ENCODE data around the gene TBX10.
"Not testable (repeated sequence)": the region's sequence is repeated elsewhere in the genome, so short reads cannot be mapped to it uniquely, and the experiment has no call there.

TBX10 gene

GRCh38 chr11:67614730-67615714, 24.5 kb downstream of the TBX10 start:
- peak; percentile 48 for DNase-seq

DNA sequence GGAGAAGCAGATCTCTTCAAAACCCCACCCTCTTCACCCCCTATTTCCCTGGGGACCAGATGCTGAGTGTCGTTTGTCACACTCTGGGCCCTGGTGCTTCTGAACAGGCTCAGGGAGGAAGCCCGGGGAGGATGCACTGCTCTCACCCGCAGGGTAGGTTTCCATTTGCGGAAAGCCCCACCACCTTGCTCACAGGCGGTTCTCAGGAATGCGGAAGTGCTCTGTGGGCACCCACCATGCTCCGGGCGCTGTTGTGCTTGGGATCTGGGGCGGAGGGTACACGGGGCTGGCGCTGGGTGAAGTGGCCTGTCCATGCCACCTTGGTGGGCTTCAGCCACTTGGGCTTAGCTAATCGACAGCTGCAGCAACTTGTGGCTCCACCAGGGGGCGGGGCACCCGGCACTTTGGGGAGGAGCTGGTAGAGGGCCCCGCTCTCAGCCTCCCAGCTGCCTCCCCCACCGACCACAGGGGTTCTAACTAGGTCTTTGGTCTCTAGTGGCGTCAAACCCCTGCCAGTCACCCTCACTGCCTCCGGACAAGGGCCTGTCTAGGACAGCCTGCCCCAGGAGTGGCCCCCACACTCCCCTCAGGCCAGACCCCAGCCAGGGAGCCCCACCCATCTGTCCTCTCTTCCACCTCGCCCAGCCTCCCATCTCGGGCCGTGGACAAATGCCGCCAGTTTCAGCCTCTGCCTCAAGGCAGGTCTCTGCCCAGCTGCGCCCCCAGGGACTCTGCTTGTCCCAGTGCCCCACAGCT, 25.4 kb downstream of the TBX10 start:
- peak; percentile 84 to 87 for DNase-seq

DNA sequence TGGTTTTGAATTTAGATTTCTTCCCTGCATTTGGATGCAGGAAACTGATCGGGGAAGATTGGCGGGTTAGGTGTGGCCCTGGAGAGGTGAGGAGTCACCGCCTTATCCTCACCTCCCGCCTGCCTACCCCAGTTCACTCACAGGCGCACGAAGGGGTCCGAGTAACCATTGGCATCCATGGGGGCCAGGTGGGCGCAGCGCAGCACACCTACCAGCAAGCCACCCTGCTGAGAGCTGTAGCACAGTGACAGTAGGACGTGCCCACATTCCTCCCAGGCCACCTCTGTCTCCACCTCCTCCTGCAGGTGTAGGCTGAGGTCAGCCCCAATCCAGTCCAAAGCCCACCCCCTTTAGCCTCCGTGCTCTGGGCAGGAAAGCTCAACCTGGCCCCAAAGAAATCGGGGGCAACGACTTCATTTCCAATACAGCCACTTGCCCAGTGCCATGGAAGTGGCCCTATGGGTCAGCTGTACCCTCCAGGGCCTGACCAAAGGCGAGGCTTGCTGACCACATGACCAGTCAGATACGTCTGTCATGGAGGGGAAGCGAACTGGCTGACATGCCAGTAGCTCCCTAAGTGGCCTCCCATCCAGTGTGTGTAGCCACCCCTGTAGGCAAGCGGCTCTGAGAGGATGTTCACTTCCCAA, 26.1 kb downstream of the TBX10 start:
- DNase-seq: no peak

DNA sequence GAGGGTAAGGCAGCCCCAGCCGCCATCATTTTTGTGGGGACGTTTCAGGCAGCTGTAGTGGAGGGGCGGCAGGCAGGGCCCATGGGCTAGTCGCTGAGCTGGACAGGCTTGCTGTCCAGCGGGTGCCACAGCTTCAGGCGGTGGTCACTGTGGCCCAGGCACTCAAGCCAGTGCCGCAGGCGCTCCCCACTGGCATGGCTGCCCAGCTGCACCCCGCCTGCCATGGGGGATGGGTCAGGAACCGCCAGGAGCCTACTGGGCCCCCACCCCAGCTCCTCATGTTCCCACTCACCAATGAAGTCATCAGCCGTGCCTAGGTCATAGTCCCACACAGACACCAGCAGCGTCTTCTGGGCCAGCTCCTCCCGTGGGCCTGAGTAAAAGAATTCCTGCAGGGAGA, 26.8 kb downstream of the TBX10 start:
- DNase-seq: no peak

GRCh38 chr11:67611704-67612587, 27.6 kb downstream of the TBX10 start:
- DNase-seq: no peak

DNA sequence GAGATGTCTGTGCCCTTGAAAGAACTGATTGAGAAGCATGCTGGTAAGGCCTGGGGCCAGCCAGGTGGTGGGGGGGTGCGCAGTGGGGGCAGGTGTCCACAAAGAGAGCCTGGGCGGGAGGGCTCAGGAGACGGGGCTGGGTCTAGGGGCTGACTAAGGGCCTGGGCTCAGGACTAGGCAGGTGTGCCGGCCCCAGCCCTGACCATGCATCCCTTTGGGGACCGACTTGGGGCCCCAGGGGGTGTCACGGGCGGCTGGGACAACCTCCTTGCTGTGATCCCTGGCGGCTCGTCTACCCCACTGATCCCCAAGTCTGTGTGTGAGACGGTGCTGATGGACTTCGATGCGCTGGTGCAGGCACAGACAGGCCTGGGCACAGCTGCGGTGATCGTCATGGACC, 28.4 kb downstream of the TBX10 start:
- no peak for DNase-seq

DNA sequence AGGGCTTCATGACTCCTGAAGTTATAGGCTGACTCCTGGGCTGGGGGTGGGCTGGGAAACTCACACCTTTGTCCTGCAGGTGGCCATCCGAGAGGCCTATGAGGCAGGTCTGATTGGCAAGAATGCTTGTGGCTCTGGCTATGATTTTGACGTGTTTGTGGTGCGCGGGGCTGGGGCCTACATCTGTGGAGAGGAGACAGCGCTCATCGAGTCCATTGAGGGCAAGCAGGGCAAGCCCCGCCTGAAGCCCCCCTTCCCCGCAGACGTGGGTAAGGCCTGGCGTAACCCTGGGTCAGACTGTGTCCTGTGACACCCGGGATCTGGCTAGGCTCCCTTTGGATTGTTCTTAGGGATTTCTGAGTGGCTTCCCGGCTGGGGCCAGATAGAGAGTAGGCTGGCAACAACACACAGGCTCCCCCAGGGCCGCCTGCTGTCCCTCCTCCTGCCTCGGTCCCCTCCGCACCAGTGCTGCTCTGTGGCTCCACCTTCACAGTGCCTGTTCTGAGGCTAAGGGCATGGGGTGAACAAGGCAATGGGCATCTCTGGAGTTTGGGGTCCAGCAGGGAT, 29.2 kb downstream of the TBX10 start:
- no peak for DNase-seq

GRCh38 chr11:67609316-67609715, 30.2 kb downstream of the TBX10 start:
- DNase-seq: no peak

DNA sequence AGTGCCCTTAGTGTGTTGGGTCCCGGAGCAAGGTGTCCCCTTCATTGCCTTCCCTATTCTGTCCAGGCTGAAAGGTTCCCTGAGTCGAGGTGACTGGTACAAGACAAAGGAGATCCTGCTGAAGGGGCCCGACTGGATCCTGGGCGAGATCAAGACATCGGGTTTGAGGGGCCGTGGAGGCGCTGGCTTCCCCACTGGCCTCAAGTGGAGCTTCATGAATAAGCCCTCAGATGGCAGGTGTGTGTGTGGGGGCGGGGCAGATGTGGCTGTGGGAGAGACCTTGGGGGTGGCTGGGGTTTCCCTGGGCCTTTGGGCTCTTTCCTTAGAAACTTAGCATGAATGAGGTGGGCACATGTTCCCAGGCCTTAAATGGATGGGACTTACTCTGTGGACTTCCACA, 31.1 kb downstream of the TBX10 start:
- DNase-seq: no peak

GRCh38 chr11:67607507-67607906, 32.1 kb downstream of the TBX10 start:
- no peak for DNase-seq

DNA sequence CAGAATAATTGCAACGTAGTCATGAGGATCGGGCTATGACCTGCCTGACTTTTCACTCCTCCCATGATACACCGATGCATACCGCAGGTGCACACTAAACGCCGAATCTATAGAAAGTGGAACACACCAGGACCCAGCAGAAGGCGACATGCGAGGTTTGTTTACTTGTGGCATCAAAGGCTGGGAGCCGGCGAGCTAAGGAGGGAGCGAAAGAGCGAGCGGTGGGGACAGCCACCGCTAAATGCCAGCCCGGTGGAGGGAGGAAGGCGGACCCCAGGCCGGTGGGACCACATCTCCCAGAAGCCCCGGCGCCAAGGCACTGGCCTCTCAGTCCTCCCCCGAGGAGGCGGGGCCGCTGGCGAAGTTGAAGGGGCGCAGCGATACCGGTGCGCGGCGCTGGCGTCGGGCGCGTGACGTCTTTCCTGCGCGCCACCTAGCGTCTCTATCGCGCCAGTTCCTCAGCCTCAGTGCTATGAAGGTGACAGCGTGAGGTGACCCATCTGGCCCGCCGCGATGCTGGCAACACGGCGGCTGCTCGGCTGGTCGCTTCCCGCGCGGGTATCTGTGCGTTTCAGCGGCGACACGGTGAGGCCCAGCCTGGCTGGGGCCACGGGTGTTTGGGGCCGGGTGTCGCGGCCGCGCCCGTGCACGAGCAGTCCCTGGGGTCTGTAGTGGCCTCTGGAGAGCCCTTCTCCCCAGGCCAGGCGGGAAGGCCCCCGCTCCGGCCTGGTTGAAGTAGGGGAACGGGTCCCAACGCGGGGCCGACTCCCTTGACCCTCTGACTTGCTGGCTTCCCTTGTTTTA, 32.9 kb downstream of the TBX10 start, which contains the start of gene NDUFV1:
Gene NDUFV1 (plus strand): TSS at position 445 of the 804 bp plus-strand sequence. CDS start 69 bp downstream, at position 514.
- DNase-seq: peak; percentile 93

DNA sequence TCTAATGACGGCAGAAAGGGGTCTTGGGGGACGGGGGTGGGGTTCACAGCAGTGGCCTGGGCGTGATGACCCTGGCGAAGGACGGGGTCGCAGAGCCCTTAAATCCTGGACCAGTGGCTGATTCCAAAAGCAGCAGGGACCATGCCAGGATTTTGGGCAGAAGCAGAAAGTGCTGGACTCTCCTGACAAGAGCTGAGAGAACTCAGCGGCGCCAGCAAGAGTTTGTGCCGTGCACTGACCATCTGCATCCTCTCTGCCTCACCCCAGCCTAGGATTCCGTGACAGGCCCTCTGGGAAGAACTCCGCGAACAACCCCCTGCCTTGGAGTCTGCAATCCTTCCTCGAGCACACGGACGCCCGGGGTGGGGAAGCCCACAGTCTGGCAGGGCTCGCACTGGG, 33.5 kb downstream of the TBX10 start:
- DNase-seq: no peak

- no peak for DNase-seq
These were observed 34.1 kb downstream of the TBX10 start for GRCh38 chr11:67605231-67606011.

DNA sequence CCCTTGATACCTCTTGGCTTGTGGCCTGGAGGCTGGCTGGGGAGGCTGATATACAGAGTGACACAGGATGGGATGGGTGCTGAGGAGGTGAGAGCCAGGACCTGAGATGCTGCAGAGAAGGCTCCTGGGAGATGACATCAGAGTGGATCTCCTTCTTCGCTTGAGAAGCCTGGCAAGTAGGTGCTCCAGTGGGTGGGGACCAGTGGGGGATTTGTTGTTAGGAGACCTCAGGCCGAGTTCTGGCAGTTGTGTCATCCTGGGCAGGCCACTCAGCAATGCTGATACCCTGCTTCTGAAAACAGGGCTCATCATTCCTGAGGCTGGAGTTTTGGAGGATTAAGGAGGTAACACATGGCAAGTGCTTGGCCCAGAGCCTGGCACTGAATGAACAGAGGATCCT, 34.7 kb downstream of the TBX10 start:
- no peak for DNase-seq

DNA sequence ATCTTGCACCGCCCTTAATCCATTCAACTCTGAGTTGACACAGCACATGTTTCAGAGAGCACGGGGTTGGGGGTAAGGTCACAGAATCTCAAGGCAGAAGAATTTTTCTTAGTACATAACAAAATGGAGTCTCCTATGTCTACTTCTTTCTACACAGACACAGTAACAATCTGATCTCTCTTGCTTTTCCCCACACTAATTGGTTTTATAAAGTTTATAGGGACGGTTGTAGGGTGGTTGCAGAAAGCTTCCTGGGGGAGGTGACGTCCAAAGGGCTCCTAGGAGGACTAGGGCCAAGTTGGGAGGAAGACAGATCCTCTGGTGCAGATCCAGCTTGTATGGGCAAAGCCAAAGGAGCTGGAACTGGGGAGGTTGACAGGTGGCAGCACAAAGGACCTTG, 35.4 kb downstream of the TBX10 start:
- not testable (repeated sequence) for DNase-seq

- DNase-seq: no peak
These were observed 38.5 kb downstream of the TBX10 start for GRCh38 chr11:67601098-67601497.

- peak; percentile 30 to 39 for DNase-seq
These were observed 39.1 kb downstream of the TBX10 start for GRCh38 chr11:67600324-67601029.

DNA sequence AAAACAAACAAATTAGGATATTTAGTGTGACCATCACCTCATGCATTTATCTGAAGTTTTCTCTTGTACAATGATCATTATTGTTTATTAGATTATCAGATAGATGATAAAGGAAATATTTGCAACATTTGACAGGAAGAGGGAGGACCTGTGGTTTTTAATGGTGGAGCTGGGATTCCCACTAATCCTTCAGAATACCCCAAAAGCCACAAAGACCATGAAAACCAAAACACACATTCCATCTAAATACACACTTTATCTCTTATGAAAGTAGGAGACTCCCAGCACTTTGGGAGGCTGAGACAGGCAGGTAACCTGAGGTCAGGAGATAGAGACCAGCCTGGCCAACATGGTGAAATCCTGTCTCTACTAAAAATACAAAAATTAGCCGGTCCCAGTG, 40.4 kb downstream of the TBX10 start:
- no peak for DNase-seq

GRCh38 chr11:67597963-67598362, 41.6 kb downstream of the TBX10 start:
- DNase-seq: not testable (repeated sequence)
